COLO829 (cell line): ENCODE results near the gene RAPGEF3.

ENCODE experiments used
- DNase-seq: peaks from one replicate; pipeline ENCODE4 v3.0.0; 2012; ENCODE audit warnings: low spot score

Gene RAPGEF3

DNA sequence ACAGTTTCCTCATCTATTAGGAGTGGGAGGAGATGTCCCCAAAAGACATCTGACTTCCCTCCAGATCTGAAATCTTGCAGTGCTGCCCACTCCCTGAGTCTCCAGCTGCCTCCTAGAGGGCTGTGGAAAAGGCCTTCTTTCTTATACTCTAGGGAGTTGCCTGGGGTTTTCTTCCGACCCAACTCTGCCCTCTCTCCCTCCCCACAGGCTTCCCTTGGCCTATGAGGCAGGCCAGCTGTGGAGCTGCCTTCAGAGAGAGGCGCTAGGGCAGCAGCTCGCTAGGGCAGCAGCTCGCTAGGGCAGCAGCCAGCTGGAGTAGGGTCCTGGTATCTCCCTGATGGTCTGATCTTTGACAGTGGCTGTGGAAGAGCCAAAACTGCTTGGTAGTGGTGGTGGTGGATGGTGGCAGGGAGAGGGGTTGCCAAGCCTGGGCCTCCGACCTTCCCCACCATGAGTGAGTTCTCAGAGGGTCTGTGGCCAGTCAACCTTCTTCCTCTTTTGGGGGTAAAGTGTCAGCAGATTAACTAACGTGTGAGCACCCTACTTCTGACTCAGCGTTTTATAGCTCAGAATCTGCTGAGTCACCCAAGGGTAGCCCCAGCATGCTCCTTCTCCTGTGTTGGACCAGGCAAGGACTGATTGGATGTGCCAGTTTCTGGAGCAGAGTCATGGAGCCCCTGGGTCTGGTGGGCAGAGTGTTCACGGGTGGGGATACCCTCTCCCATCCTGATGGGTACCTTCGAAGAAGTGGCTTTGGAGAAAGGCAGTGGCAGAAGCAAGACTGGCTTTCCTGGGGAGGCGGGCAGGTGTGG lies 16.6 kb upstream of the RAPGEF3 start:
- DNase-seq = no peak

DNA sequence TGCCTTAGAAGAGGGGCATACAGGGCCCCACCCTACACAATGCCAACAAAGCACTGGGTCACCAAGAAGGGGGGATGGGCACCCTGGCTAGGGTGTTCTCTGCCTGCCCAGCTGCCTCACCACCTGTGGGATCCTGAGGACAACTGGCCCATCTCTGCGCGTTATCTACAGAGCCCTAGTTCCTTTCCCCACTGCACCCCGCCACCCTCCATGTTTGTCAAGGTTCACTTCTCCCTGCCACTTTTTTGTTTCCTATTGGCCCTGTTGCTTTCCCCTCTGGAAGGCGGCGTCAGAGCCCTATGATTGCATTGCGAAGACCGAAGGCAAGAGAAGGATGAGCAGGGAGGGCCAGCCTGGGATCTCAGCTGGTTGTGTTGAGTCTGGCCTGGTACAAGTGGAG lies 16.0 kb upstream of the RAPGEF3 start:
- no peak for DNase-seq

DNA sequence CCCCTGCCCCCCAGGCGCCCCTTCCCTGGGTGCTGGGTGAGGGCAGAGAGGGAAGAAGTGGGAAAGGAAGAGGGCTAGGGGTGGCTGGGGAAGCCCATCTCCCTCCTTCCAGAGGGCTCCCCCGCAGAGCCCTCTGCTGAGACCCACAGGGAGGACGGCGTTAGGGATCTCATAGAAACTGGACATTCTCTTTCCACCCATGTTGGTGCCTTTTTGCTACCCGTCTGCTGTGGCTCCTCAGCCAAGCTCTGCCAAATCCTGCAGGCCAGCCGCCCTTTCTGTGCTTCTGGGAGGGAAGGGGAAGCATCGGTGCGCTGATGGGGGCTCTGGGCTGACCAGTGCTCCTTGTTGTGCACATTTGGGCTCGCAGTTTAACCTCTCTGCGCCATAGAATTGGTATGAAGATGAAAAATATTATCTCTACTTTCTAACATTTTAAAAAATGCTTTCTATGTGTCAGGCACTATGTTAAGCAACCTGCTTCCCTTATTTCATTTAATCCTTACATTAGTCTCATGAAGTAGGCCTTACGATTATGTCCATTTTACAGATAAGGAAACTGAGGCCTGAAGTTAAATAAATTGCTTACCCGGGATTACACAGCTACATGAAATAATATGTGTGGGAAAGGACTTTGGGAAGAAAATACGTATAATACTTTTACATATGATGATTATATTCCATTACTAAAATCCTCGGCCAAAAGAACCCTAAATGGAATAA lies 15.3 kb upstream of the RAPGEF3 start:
- no peak for DNase-seq

DNA sequence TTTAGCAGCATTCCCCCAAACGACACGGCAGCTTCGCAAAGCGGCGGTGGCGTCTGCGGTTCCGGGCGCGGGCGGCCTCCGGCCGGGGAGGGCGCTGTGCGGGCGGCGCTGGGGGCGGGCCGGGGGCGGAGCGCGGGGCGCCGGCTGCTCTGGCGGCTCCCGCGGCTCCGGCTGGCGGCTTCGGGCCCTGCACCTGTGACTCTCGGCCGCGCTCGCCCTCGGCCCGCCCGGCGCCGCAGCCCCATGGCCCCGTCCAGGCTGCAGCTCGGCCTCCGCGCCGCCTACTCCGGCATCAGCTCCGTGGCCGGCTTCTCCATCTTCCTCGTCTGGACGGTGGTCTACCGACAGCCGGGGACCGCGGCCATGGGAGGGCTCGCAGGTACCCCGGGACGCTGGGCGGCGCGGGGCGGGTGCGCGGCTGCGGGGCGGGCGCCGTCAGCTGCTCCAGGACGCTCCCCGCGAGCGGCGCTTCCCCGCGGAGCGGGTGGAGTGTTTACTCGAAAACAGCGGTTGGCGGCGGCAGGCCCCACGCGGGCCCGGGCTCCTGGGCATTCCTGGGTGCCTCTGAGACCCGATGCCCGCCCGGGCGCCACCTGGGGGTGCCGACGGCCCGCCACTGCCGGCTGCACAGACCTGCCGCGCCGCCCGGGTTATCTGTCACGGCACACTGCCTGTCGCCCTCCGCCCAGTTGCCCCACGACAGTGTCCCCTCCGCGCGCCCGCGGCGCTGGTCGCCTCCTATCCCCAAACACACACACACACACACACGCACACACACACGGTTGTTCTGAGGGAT lies 14.6 kb upstream of the RAPGEF3 start, which contains the start of gene SLC48A1:
Gene SLC48A1, plus strand, starts transcription at position 177 of the 796 bp plus-strand sequence. Its CDS starts 67 bp downstream, at position 244.
- peak; percentile 68 for DNase-seq

DNA sequence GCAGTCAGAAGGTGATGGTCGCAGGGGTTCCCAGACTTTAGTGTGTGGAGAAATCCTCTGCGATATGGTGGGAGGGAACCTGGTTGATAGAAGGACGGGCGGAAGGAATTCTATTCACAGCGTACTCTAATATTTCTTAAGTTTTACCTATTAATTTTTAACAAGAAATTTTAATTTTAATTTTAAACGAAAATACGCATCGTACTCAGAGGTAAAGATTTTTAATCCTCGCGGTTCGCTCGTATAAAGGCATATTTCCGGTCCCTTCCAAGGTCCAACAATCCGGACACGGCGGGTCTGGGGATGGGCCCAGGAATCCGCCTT lies 14.0 kb upstream of the RAPGEF3 start:
- no peak for DNase-seq

DNA sequence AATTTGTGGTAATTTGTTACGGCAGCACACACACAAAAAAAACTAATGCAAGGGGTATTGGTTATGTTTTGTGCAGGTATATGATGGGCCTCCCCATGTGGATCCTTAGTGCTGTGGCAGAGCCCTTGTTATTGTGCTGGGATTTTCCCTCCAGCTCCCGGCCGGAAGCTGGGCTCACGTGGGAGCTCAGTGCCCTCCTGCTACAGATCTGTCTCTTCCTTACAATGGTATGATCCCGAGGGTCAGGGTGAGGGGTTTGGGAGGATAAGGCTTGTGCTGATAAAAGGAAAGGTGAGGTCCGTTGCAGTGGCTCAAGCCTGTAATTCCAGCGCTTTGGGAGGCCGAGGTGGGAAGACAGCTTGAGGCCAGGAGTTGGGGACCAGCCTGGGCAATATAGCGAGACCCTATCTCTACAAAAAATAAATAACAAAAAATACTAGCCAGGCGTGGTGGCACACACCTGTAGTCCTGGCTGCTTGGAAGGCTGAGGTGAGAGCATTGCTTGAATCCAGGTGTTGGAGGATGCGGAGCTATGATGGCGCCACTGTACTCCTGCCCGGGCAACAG lies 13.5 kb upstream of the RAPGEF3 start:
- DNase-seq = no peak

DNA sequence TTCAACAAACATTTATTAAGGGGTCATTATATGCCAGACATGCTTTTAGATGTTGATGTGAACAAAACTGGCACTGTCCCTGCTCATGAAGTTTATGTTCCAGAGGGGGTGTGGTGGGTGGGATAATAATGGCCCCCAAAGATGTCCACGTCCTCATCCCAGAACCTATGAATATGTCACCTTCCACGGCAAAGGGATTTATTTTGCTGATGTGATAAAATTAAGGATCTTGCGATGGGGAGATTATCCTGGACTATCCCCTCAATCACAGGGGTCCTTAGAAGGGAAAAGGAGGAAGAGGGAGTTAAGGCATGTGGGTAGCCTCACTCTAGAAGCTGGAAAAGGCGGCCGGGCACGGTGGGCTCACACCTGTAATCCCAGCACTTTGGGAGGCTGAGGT lies 12.6 kb upstream of the RAPGEF3 start:
- no peak for DNase-seq

DNA sequence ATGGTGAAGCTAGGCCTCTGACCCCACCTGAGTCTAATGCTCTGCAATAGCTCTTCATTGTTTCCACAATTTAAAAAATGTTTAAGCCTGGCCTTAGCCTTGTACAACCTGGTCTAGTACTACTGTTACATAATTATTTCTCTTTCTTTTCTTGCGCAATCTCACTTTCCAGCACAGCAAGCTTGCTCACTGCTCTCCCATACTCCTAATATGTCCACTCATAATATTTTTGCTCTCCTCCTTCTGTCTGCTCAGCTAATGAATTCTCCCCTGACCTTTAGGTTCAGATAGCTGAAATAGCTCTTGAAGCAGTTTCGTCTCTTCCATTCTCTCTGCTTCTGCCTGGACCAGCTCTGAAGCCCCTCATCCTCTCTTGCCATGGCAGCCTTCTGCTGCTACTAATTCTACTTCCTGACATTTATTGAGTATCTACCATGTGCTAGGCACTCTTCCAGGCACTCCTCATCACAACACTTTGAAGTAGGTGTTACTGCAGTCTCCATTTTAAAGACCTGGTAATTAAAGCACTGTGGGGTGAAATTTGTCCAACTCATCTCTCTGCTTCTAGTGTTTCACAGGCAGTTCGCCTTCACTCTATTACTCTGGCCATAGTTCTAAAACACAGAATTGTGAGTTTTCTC lies 11.5 kb upstream of the RAPGEF3 start:
- no peak for DNase-seq

DNA sequence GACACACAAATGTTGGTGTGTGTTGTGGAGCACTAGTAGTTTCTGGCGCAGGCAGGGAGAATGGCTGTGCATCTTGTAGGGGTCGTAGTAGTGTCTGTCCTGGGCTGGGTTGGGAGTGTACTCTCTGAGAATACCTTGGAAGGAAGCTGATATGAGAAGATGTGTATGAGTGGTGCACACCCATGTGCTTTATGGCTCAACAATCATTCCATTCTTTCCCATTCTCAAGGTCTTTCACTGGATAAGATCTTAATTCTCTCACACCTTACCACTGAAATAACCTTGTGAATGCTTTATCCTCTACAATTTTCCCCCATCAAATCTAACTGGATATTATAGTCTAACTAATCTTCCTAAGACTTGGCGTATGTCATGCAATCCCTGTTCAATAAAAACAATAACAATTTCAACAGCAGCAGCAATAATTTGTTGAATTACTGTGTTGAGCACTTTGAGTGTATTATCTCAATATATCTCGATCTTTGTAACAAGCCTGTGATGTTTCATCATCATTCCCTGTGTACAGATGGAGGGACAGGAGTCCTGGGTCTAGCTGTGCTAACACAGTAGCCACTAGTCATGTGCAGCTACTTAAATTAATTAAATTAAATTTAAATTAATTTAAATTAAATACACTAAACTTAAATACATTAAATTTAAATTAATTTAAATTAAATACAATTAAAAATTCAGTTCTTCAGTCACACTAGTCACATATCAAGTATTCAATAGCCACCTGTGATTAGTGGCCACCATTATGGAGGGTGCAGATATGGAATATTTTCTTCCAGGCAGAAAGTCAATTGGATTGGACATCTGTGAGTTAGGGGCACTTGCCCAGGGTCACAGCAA lies 10.8 kb upstream of the RAPGEF3 start:
- DNase-seq = no peak

DNA sequence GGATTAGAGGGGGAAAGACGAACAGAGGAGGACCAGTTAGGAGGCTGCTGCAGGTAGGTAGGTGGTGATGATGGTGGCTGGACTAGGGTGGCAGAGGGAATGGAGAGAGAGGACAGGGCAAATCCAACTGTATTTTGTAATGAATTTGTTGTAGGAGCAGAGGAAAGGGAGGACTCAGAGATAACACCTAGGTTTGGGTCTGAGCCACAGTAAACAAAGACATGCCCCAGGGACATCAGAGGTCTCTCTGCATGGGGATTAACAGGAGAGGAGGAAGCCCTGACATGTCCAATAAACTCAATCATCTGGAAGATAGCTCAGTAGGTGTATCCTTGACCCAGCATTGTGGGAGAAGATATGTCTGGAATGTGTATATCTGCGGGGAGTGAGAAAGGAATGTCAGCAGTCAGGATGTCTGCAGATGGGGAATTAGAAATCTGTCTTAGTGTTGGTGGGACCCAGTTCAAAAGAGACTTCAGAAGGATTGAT lies 9.7 kb upstream of the RAPGEF3 start:
- DNase-seq = no peak

DNA sequence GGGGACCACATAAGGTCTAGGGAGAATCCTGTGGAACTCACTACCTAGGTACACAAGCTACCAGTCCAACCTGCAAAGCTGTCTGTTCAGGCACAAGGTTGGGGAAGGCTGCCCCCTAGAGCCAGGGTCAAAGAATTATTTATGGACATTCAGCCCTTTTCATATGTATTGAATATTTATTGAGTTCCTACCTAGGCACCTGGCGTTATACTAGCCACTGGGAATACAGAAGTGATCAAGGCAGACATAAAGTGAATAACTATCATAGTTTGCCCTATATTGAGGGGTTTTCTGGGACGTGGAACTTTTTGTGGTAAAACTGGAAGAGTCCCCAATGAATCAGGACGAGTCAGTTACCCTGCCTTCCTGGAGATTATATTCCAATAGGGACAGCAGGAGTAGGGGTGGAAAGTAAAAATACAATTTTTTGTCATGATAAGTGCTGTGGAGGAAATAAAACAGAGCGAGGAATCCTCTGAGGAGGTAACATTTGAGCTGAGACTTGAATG lies 8.6 kb upstream of the RAPGEF3 start:
- peak; percentile 56 for DNase-seq

DNA sequence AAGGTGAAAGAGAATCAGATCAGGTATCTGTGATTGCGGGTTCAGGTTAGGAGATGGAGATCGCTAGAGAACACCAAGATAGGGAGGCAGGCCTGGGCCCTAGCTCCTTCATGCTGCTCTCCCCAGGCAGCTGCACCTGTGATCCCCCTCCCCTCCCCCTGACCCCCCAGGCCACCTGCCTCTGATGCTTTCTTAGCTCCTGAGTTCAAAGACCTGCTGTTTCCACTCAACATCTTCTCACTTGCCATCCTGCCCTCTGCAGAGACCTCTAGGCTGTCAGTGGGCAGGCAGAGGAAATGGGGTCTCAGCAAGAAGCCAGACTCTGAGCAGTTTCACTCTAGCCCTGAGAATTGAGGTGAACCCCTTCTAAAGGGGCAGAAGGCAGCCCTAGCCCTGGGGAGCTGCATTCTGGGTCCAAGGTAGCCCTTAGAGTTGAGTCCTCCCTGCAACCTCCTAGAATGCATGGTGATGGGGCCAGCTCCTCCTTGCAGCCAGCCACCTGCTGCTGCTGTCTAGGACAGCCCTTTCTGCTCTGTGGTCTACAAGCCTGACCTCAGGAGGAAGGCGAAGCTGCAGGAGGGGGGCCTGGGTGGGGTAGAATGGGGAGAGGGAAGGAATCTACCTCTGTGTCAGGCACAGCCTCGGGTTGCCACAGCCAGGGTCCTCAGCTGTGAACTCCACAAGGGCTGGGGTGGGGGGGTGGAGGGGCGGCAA lies 8.0 kb upstream of the RAPGEF3 start:
- DNase-seq = no peak

DNA sequence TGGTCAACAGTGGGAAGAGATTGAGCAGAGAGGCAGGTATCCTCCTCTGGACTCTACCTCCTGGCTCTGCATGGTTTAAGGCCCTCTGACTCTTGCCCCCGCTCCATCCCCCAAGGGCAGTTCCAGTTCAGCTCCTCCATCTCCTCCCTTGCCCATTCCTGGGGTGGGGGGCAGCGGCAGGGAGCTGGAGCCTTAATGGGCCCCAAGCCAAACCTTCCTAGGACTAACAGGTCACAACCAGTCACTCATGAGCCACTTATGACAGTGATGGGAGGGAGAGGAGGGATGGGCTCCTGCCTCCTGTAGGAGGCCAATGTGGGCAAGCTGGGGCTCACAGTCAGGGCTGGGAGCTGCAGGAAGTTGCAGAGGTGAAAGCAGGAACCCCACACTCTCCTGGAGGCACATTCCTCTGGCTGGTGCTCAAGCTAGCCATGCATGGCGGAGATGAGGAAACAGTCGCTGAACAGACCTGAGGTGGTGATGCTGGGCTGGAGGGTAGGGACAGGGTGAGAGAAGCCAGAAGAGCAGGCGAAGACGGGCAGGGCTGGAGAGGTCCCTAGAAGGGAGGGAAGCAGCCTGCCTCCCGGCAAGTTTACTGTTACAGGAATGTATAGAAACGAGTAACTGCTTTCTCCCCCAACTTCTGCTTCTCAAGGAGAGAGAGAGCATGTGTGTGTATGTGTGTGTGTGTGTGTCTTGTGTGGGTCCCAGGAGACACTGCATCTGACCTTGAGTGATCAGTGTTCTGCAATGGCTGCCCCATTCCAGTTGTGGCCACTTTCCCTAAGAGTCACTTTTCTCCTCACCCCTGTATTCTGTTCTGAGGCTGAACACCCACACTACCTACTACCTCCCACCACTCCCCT lies 5.0 kb upstream of the RAPGEF3 start:
- no peak for DNase-seq

DNA sequence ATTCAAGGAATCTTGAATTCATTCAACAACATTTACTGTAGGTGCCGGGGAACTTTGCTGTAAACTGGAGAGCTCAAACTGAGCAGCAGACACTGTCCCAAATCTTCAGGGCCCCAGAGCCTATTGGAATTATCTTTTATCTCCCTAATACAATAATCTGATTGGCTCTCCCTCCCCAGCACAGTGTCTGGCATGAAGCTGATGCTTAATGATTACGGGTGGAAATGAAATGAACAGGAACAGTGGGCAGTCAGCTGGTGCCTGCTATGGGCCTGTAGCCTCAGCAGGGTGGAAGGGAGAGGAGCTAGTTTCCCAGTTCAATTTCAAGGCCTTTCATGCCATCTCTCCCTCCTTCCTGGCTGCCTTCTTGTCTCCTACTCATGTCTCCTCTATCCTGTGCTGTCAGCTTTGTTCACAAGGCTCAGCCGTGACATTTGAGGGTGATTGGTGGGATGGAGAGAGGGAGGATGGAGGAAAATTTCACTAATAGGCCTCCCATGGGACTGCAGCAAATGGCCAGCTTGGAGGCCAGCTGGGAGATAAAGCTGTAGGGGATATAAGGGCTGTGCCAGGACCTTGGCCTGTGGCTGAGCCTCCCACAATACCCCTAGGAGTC lies 4.3 kb upstream of the RAPGEF3 start:
- DNase-seq = no peak

DNA sequence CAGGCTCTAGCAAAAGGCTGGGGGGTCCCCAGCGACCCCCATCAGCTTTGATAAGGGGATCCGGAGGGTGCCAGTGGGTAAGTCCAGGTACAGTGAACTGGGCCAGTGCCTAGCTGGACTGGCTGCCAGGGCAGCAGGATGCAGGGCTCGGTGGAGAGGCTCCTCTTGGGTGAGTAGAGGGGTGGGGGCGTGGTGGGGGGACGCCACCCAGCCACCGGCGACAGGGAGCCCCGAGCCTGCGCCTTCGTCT lies 171 bp downstream of the RAPGEF3 start:
- DNase-seq = no peak

DNA sequence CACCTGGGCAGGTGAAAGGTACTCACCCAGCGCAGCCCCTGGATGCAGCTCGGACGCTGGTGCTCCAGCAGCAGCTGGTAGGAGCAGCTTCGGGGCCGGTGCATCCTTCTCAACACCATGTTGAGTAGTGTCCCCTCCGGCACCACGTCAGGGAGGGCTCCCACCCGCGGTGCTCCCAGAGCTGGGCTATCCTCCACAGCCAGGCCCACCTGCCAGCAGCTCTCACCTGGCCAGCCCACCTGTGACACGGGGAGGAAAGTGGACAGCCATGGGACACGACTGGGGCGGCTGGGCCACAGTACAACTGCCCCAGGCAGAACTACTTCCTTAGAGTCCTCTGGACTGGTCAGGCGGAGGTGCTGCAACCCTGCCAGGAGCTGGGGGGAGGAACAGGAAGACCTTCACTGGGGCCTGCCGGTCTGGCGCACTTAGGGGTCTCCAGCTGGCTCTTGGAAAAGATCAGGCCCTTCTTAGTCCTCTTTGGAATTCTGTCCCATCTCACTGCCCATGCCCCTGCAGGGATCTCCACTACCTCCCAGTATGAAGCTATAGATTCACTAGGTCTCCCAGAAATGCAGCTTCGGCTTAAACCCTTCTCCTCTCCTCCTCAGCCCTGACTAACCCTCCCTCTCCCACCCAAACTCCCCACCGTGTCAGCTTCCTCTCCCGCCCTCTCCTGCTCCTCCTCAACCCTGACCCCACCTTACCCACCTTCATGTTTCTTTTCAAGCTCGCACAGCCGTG lies 668 bp downstream of the RAPGEF3 start:
- no peak for DNase-seq

DNA sequence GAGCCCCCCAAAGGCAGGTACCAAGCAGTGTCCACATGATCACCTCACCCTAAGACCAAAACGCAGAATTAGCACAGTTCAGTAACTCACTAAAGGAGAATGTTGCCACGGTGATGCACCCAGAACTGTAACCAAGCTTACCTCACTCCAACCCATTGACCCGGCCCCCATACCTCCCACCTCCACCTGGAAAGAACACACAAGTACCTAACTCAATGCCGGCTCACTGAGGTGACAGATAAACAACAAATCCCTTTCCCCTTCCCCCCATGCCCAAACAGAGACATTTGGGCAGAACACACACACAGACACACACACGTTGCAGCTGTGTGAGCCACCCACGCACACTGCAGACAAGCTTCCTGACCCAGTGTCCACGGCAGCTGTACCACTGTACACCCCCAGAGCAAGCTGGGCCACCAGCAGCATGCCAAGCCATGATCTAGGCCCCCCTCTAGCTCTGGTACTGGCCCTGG lies 1.3 kb downstream of the RAPGEF3 start:
- DNase-seq = no peak
